T-cell (primary cell): ENCODE measurements around the gene EZR. TPM values are rescaled to one million over a fixed set of nuclear protein-coding genes. Genes with fewer than 3 reads are reported as not detected.

Experiments used
- ATAC-seq, 4 experiments: fragments of 200-7000 bp in 3 of 4; fragments of 150-1000 bp in 1 of 4; cut with Tn5 transposase; replicated peaks in 1 of 4; 1 replicate in 3 of 4; 2 replicates in 1 of 4; pipeline ENCODE4 v1.10.0; 2021; ENCODE audit warnings: moderate library complexity in 3 of 4, mild to moderate bottlenecking in 2 of 4, moderate number of reproducible peaks in 1 of 4
- CTCF ChIA-PET, 2 donors: fragments of 300-600 bp; sonication (Branson Sonifier 250); formaldehyde crosslinking; loops; one replicate each; lab custom pipeline; 2022; ENCODE audit warnings: antibody characterized with exemption in 2 of 2; lab: Charles Lee
- POLR2A ChIA-PET, 2 donors: fragments of 300-600 bp; sonication (Branson Sonifier 250); formaldehyde crosslinking; loops; one replicate each; lab custom pipeline; 2022; ENCODE audit warnings: antibody characterized with exemption in 2 of 2; lab: Charles Lee
- DNase-seq, 35 experiments: peaks; one replicate each; pipeline versions ENCODE4 v3.0.0 to v3.0.0-alpha.2; 2013 to 2023
- H3K27ac ChIP-seq: one replicate; pipeline ENCODE4 v1.5.1; 2013; ENCODE audit warnings: low read length
- H3K27me3 ChIP-seq, 2 experiments: replicated peaks in 1 of 2; 1 replicate in 1 of 2; 2 replicates in 1 of 2; pipeline versions ENCODE4 v1.6.1 to v1.7.0; 2013; ENCODE audit warnings: low read length in 1 of 2, mixed read lengths in 1 of 2; ENCODE audit not compliant: control insufficient read depth in 2 of 2, insufficient read depth in 2 of 2; ENCODE audit errors: extremely low read depth in 1 of 2
- H3K36me3 ChIP-seq, 2 donors: 1 replicate in 1 of 2; 2 replicates in 1 of 2; pipeline versions ENCODE4 v1.6.1 to v1.7.0; 2013; ENCODE audit warnings: low read length in 1 of 2; ENCODE audit not compliant: control insufficient read depth in 2 of 2, insufficient read depth in 1 of 2; ENCODE audit errors: extremely low read depth in 1 of 2
- H3K4me1 ChIP-seq, 2 experiments: 1 replicate in 1 of 2; 2 replicates in 1 of 2; pipeline versions ENCODE4 v1.6.1 to v1.7.0; 2013; ENCODE audit warnings: low read length in 2 of 2, mixed read lengths in 1 of 2; ENCODE audit not compliant: insufficient read depth in 2 of 2, control insufficient read depth in 1 of 2; ENCODE audit errors: extremely low read depth in 1 of 2
- H3K4me3 ChIP-seq, 2 donors: 1 replicate in 1 of 2; 2 replicates in 1 of 2; pipeline versions ENCODE4 v1.5.1 to v1.7.0; 2013; ENCODE audit warnings: mild to moderate bottlenecking in 2 of 2, low read length in 1 of 2, moderate library complexity in 1 of 2; ENCODE audit not compliant: control insufficient read depth in 1 of 2; ENCODE audit errors: extremely low read depth in 1 of 2
- H3K9me3 ChIP-seq: 2 replicates; pipeline ENCODE4 v1.7.0; 2013
- H3K27ac Mint-ChIP-seq, 2 donors: one replicate each; pipeline ENCODE4 v1.8.0; 2020 to 2021; ENCODE audit warnings: mild to moderate bottlenecking in 2 of 2, mixed read lengths in 2 of 2
- H3K27me3 Mint-ChIP-seq, 2 donors: one replicate each; pipeline ENCODE4 v1.8.0; 2021 to 2022; ENCODE audit warnings: mixed read lengths in 2 of 2
- H3K36me3 Mint-ChIP-seq: one replicate; pipeline ENCODE4 v1.8.0; 2021; ENCODE audit warnings: mixed read lengths
- H3K4me1 Mint-ChIP-seq, 3 donors: one replicate each; pipeline ENCODE4 v1.8.0; 2020 to 2022; ENCODE audit warnings: mixed read lengths in 3 of 3, mild to moderate bottlenecking in 1 of 3
- H3K4me3 Mint-ChIP-seq, 3 donors: one replicate each; pipeline ENCODE4 v1.8.0; 2020 to 2022; ENCODE audit warnings: mild to moderate bottlenecking in 3 of 3, mixed read lengths in 3 of 3, moderate library complexity in 3 of 3
- H3K9me3 Mint-ChIP-seq, 3 donors: one replicate each; pipeline ENCODE4 v1.8.0; 2020 to 2022; ENCODE audit warnings: mixed read lengths in 3 of 3
- WGBS: methylation state at CpG from one replicate; pipeline ENCODE4 v1.1.5; 2013; ENCODE audit warnings: missing lambda C conversion rate; ENCODE audit not compliant: insufficient coverage; 5-methylcytosine and 5-hydroxymethylcytosine counted together
- total RNA-seq, 35 experiments: library from RNA in 6 of 35; stranded (reverse) in 6 of 35; fragments of 120-200 nt in 1 of 35; gene quantifications; one replicate each; pipeline versions ENCODE4 v1.2.1 to v1.2.4 and lab custom pipeline; 2013 to 2026

Gene EZR
- total RNA-seq, 5 donors from 2014 or later (not counting 1 experiment from before 2014, with no cell fraction given) = 176 to 286 (median 272) TPM

DNA sequence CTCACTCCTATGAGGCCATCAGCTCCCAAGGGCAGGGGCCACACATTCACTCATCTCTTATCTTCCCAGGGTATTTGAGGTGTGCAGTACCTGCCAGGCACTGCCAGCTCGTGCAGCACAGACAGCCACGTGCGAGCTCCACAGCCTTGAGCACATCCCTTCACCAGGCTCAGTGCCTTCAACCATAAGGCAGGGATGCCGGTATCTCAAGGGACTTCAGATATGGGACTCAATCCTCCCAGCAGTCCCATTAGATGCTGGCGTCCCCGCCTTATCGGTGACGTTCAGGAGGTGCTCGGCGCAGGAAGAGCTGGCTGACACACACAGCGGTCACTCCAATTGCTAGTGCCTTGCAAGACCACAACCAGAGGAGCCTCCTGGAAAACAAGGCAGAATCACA is 47.0 kb downstream of the EZR start:
- WGBS = 94% methylated on average over 9 of the region's 11 CpGs
- Mint-ChIP-seq H3K36me3 (peaks cover 80% of the 10 kb centered on the region), H3K4me3 (peak overlapping the region in 2 of 3 donors; percentile 7 to 16), H3K27ac (peak overlapping the region; percentile 77 to 91), H3K9me3 (no peaks in the 10 kb centered on the region), H3K27me3 (no peaks in the 10 kb centered on the region), H3K4me1 (peaks cover 50 to 58% (median 55%) of the 10 kb centered on the region in 3 donors)
- no peak overlapping the region for H3K4me3 ChIP-seq
- no peaks in the 10 kb centered on the region for H3K27me3 ChIP-seq
- ATAC-seq (peak in 2 of 4 experiments; percentile 5 to 8), DNase-seq (no peak)
- peak overlapping the region; percentile 61 for H3K27ac ChIP-seq
- POLR2A ChIA-PET = interaction anchor here in 1 of 2 donors (0.5 kb wide), 1 partner anchor 1294 kb away, joined by 3 read pairs; no protein-coding TSS in a partner anchor
- H3K4me1 ChIP-seq = peaks cover 8 to 45% of the 10 kb centered on the region in 2 experiments
- CTCF ChIA-PET = interaction anchor here (0.5 to 1.6 kb wide), 5 partner anchors 8 to 625 kb away, joined by 3 to 9 read pairs (median 4); no protein-coding TSS in a partner anchor
- peaks cover 22 to 98% of the 10 kb centered on the region in 2 donors for H3K36me3 ChIP-seq
- H3K9me3 ChIP-seq = no peaks in the 10 kb centered on the region

DNA sequence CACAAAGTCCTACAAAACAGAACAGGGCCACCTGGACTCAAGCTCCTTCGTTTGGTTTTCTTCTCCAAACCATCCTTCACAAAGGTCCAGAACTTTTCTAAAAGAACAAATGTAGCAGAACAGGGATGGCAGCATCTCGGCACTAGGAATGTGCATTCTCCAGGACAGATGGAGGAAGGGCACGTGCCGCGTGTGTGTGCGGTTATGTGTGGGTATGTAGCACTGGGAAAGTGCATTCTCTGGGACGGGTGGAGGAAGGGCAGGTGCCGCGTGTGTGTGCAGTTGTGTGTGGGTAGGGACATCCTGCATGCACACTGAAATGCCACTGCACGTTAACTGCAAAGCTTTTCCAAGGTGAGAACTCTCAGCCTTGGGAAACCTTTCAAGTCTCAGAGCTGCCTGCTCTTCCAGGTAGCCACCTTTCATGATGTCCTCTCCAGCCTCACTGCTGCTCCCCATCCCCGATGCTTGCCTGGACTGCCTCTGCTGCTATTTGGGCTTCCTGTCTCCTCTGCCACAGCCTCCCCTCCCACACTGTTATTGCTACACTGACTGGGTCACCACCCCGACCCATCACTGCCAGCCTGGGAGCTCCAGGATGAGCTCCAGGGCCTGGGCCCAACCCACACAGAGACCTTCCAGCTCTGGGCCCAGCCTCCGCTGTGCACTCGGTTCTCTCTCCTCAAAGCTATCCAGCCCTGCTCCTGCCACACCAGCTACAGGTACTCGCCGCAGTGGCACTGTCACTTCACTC is 47.6 kb downstream of the EZR start:
- Mint-ChIP-seq H3K4me3 (peak overlapping the region in 1 of 3 donors; percentile 16), H3K36me3 (peaks cover 78% of the 10 kb centered on the region), H3K27me3 (no peaks in the 10 kb centered on the region), H3K9me3 (no peaks in the 10 kb centered on the region), H3K4me1 (peaks cover 45 to 52% (median 49%) of the 10 kb centered on the region in 3 donors), H3K27ac (peak overlapping the region; percentile 77 to 91)
- peaks cover 22 to 98% of the 10 kb centered on the region in 2 donors for H3K36me3 ChIP-seq
- DNase-seq = no peak
- H3K27me3 ChIP-seq = no peaks in the 10 kb centered on the region
- ChIA-PET CTCF (interaction anchor here (0.6 to 1.6 kb wide), 3 partner anchors 8 to 202 kb away, joined by 4 to 6 read pairs (median 5); no protein-coding TSS in a partner anchor), POLR2A (interaction anchor here in 1 of 2 donors (0.6 kb wide), 1 partner anchor 17 kb away, joined by 5 read pairs; no protein-coding TSS in a partner anchor)
- H3K9me3 ChIP-seq = no peaks in the 10 kb centered on the region
- no peak overlapping the region for H3K4me3 ChIP-seq
- H3K4me1 ChIP-seq = peaks cover 8 to 43% of the 10 kb centered on the region in 2 experiments
- H3K27ac ChIP-seq = peak overlapping the region; percentile 61
- peak; percentile 13 to 30 (median 26) for ATAC-seq
- 66% methylated on average over 13 of the region's 16 CpGs for WGBS

DNA sequence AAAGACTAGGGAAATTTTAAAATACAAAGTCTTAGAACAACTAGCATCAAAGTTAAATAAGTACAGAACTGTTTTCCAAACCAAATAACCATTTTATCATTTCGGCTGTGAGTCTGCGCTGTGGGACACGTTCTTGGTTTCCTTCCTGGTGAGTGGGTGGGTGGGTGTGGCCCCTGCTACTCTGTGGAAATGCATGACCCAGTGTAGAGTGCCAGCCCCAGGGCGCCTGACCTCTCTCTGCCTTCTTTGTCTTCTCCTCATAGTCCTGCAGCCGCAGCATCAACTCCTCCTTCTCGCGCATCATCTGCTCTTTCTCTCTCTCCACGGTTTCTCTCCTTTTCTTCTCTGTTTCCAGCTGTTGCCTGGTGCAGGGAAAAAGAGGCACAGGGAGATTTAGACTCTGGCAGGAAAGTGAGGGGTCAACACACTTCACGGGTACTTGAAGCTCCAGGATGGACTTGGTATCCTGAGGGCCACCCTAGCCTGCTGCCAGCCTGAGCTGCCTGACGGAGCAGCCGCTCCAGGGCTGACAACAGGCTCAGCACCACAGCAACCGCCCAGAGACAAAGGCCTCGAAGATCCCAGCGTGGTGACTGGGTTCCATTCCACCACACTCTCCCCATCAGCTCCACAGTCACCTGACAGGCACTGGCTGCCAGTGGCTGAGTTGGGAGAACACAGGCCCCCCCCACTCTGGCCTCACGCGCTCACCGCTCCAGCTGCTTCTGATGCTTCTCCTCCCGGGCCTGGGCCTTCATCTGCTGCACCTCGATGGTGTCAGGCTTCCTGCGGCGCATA is 48.4 kb downstream of the EZR start:
- Histone ChIP-seq H3K36me3 (peaks cover 14 to 98% of the 10 kb centered on the region in 2 donors), H3K9me3 (no peaks in the 10 kb centered on the region), H3K4me1 (peaks cover 8 to 43% of the 10 kb centered on the region in 2 experiments), H3K27me3 (no peaks in the 10 kb centered on the region), H3K4me3 (no peak overlapping the region), H3K27ac (peak overlapping the region; percentile 61)
- Mint-ChIP-seq H3K4me3 (peak overlapping the region in 1 of 3 donors; percentile 16), H3K27me3 (no peaks in the 10 kb centered on the region), H3K4me1 (peaks cover 45 to 50% (median 49%) of the 10 kb centered on the region in 3 donors), H3K27ac (peak overlapping the region; percentile 77 to 91), H3K36me3 (peaks cover 76% of the 10 kb centered on the region), H3K9me3 (no peaks in the 10 kb centered on the region)
- ChIA-PET POLR2A (interaction anchor here in 1 of 2 donors (0.6 kb wide), 1 partner anchor 18 kb away, joined by 5 read pairs; no protein-coding TSS in a partner anchor), CTCF (interaction anchor here in 1 of 2 donors (0.6 to 1.6 kb wide), 2 partner anchors 64 to 203 kb away, joined by 4 to 5 read pairs; no protein-coding TSS in a partner anchor)
- DNase-seq (no peak), ATAC-seq (no peak)
- WGBS = 84% methylated on average over 15 of the region's 21 CpGs

DNA sequence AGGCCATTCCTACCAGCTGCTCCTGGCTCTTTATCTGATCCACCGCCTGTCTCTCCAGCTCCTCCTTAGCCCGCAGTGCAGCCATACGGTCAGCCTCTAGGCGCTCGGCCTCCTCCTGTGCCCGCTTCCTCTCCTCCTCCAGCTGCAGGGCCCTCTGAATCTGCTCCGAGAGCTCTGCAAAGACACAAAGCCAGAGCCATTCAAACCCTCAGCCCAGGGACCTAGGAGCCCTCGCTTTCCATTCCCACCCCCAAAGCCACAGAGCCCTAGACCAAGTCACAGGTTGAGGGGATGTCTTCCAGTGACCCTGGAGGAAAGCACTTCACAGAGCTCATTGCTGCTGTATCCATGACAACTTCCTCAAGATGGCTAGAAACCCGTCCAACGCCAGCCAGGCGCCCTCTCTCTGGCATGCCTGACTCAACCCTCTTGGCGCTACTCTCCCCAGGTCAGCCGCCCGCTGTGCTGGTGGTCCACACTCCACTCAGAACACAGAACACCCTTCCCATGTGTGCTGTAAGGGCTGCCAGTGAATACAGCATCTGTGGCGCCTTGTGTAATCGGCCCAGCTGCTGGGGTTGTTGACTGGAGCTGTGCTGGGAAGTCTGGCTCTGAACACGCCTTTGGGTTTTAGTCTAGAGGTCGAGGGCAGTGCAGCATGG is 49.3 kb downstream of the EZR start:
- DNase-seq = no peak
- Histone ChIP-seq H3K9me3 (no peaks in the 10 kb centered on the region), H3K27me3 (no peaks in the 10 kb centered on the region), H3K36me3 (peaks cover 13 to 99% of the 10 kb centered on the region in 2 donors), H3K4me1 (peaks cover 8 to 43% of the 10 kb centered on the region in 2 experiments), H3K4me3 (no peak overlapping the region), H3K27ac (peak overlapping the region; percentile 13)
- H3K27ac Mint-ChIP-seq = peak overlapping the region; percentile 66 to 91
- 97% methylated on average over 11 of the region's 18 CpGs for WGBS
- H3K27me3 Mint-ChIP-seq = no peaks in the 10 kb centered on the region
- no peaks in the 10 kb centered on the region for H3K9me3 Mint-ChIP-seq
- POLR2A ChIA-PET = interaction anchor here in 1 of 2 donors (1.2 kb wide), 1 partner anchor 10 kb away, joined by 4 read pairs; no protein-coding TSS in a partner anchor
- peak overlapping the region in 1 of 3 donors; percentile 8 for H3K4me3 Mint-ChIP-seq
- H3K36me3 Mint-ChIP-seq = peaks cover 74% of the 10 kb centered on the region
- ATAC-seq = no peak
- CTCF ChIA-PET = interaction anchor here in 1 of 2 donors (0.6 kb wide), 1 partner anchor 179 kb away, joined by 3 read pairs; no protein-coding TSS in a partner anchor
- peaks cover 43 to 45% (median 43%) of the 10 kb centered on the region in 3 donors for H3K4me1 Mint-ChIP-seq

DNA sequence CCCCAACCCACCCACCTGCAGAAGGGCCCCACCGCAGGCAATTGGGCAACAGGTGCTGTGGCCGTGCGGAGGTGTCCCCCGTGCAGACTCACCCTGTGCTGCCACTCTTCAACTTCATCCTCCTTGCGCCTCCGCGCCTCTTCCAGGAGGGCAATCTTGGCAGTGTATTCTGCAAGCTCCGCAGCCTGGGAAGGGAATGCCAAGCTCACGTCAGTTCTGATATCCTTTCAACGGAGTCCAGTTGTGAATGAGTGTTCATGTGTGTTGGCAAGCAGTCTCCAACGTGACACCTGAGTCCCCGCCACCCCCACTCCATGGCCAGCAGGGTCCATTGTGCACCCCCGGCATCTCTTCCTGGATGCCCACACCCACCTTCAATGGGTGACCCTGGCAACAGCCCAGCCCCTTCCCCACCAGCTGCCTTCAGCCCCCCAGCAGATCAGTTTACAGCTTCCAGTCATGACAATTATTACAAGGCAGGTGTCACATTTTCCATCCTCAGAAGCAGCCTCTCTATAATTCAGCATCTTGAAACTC is 49.9 kb downstream of the EZR start:
- Mint-ChIP-seq H3K4me3 (peak overlapping the region in 1 of 3 donors; percentile 8), H3K4me1 (peaks cover 38 to 45% (median 38%) of the 10 kb centered on the region in 3 donors), H3K36me3 (peaks cover 72% of the 10 kb centered on the region), H3K27me3 (no peaks in the 10 kb centered on the region), H3K27ac (peak overlapping the region; percentile 56 to 91), H3K9me3 (no peaks in the 10 kb centered on the region)
- ATAC-seq (no peak), DNase-seq (no peak)
- Histone ChIP-seq H3K9me3 (no peaks in the 10 kb centered on the region), H3K27me3 (no peaks in the 10 kb centered on the region), H3K36me3 (peaks cover 13 to 99% of the 10 kb centered on the region in 2 donors), H3K27ac (no peak overlapping the region), H3K4me3 (no peak overlapping the region), H3K4me1 (peaks cover 8 to 42% of the 10 kb centered on the region in 2 experiments)
- ChIA-PET CTCF (no interaction called here), POLR2A (interaction anchor here in 1 of 2 donors (1.2 kb wide), 1 partner anchor 11 kb away, joined by 4 read pairs; no protein-coding TSS in a partner anchor)
- WGBS = 100% methylated on average over 1 of the region's 13 CpGs
